ENCODE data around the gene GPER1.
"Not testable (repeated sequence)": the region's sequence is repeated elsewhere in the genome, so short reads cannot be mapped to it uniquely, and the experiment has no call there.

The GPER1 gene

GRCh38 chr7:1104516-1105179 lies 16.7 kb downstream of the GPER1 start:
- DNase-seq: no peak

DNA sequence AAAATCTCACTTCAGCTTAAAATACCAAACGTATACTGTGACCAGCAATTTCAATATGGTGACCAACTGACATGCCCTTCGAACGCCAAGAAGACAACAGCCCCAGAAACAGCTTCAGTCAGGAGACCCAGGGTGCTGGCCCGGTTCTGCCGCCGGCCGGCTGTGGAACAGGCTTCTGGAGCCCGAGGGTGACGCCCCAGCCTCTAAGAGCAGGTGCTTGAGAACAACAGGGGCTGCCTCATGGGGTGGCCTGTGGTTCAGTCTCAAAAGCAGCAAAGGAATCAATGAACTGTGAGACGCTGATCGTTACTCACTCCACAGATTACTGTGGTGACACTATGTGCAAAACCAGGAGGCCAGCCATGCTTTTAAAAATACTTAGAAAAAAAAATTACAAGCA lies 17.3 kb downstream of the GPER1 start:
- no peak for DNase-seq

GRCh38 chr7:1106063-1106792 lies 18.3 kb downstream of the GPER1 start:
- no peak for DNase-seq

- DNase-seq: no peak
Measured at GRCh38 chr7:1106793-1107421, 19.0 kb downstream of the GPER1 start.

DNA sequence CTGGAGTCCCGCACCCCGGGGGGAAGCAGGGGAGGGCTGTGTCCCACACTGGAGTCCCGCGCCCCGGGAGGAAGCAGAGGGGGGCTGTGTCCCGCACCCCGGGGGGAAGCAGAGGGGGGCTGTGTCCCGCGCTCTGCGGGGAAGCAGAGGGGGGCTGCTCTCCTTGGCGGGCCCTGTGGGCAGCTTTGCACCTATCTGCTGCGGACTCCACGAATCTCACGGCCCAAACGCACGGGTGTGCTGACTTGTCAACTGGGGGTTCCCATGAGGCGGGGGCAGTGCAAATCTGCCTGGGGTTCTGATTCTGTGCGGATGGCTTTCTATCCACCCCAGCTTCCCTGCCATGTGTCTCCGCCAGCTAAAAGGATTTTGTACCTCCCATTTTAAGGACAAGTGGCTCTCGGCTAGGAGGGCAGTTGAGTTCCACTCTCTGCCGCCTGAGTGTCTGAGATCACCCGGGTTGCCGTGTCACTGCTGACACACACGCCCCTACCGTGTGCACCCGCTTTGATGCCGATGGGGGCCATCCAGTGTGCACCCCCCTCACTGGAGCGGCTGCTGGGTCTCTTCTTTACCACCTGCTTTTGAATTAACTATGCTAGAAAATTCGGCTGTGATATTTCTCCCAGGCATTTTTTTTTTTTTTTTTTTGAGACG lies 20.5 kb downstream of the GPER1 start:
- DNase-seq: no peak

GRCh38 chr7:1109581-1110310 lies 21.8 kb downstream of the GPER1 start:
- DNase-seq: no peak

- no peak for DNase-seq
Measured at GRCh38 chr7:1110358-1110757, 22.4 kb downstream of the GPER1 start.

GRCh38 chr7:1111156-1111555 lies 23.2 kb downstream of the GPER1 start:
- no peak for DNase-seq

- DNase-seq: no peak
Measured at GRCh38 chr7:1112109-1112508, 24.2 kb downstream of the GPER1 start.

GRCh38 chr7:1112625-1113547 lies 25.0 kb downstream of the GPER1 start:
- no peak for DNase-seq

- no peak for DNase-seq
Measured at GRCh38 chr7:1113548-1113885, 25.6 kb downstream of the GPER1 start.

- DNase-seq: no peak
Measured at GRCh38 chr7:1114088-1114487, 26.2 kb downstream of the GPER1 start.

DNA sequence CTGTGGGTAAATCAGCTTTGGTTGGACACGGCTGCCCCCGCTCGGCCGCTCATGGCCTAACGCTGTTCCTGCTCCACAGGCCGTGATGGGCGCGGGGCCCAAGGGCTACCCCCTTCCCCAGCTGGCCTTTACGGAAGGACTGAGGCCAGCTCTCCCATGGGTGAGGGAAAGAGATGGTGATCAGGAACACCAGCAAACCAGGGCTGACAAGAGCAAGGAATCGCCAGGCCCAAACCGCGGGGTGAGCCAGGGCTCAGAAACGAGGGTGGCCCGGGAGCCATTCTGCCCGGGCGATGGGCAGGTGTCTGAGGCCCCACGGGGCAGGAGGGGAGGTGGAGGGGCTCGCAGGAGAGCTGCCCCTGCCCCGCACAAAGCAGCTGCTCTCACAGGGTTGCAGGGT lies 26.6 kb downstream of the GPER1 start:
- DNase-seq: no peak

- not testable (repeated sequence) for DNase-seq
Measured at GRCh38 chr7:1115171-1116045, 27.5 kb downstream of the GPER1 start.

GRCh38 chr7:1116383-1117008 lies 28.6 kb downstream of the GPER1 start:
- DNase-seq: not testable (repeated sequence)

GRCh38 chr7:1117321-1117928 lies 29.5 kb downstream of the GPER1 start:
- DNase-seq: no peak

GRCh38 chr7:1119201-1119600 lies 31.3 kb downstream of the GPER1 start:
- DNase-seq: no peak

DNA sequence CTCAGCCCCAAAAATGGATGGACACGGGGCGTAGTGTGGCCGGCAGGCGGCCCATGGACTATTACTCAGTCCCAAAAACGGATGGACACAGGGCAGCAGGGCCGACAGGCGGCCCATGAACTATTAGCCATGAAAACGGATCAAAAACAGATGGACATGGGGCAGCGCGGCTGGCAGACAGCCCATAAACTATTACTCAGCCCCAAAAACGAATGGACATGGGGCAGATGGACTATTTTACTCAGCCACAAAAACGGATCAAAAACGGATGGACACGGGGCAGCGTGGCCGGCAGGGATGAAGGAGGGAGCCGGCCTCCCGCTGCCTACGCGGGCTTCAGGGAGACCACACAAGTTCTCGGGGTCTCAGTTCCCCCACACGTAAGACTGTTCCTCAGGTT lies 32.9 kb downstream of the GPER1 start:
- DNase-seq: no peak

GRCh38 chr7:1121476-1121875 lies 33.6 kb downstream of the GPER1 start:
- DNase-seq: no peak
